HG03521 (cell line): ENCODE results near the gene CC2D2B.

ENCODE experiments used
- ATAC-seq: cut with Tn5 transposase; IDR thresholded peaks from one replicate; pipeline ENCODE4 v1.9.1; 2021; ENCODE audit warnings: mild to moderate bottlenecking, moderate library complexity; ENCODE audit not compliant: unreplicated experiment

CC2D2B gene

GRCh38 chr10:96074776-96075175 lies 167.0 kb downstream of the CC2D2B start:
- no peak for ATAC-seq

- no peak for ATAC-seq
These were observed 168.2 kb downstream of the CC2D2B start for GRCh38 chr10:96075977-96076376.

GRCh38 chr10:96077156-96077555 lies 169.4 kb downstream of the CC2D2B start:
- no peak for ATAC-seq

DNA sequence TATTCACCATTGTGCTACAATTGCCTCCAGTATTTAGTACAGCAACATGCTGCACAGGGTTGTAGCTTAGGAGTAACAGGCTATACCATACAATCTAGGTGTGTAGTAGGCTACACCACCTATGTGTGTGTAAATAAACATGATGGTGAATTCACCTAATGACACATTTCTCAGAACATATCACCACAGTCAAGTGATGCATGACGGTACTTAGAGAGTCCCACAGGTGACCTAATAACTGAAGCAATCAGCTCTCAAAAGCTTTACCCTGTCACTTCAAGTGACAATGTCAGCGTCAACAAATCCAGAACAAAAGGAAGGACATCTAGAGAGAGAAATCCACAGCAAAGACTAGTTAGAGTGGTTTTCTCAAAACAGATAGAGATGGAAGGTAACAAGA lies 174.4 kb downstream of the CC2D2B start:
- ATAC-seq: no peak
